H1 (cell line): ENCODE results near the gene XPNPEP1. TPM values are rescaled to one million over a fixed set of nuclear protein-coding genes. Genes with fewer than 3 reads are reported as not detected.

Experiments used
- NANOG ChIP-seq: IDR thresholded peaks from 2 replicates; pipeline ENCODE4 v1.6.1; 2011; ENCODE audit warnings: low read length, low read depth, mild to moderate bottlenecking, inconsistent platforms; ENCODE audit not compliant: insufficient read depth, poor library complexity, severe bottlenecking
- RNF2 ChIP-seq: fragments of 200-900, 300-1000 bp; sonication (generic); IDR thresholded peaks from 2 replicates; pipeline ENCODE4 v1.7.1; 2016; ENCODE audit warnings: borderline replicate concordance, low read depth, mild to moderate bottlenecking, antibody characterized with exemption, low read length; ENCODE audit not compliant: poor library complexity, severe bottlenecking; ENCODE audit errors: missing control alignments
- polyA plus RNA-seq, 7 experiments: library from polyadenylated mRNA; depleted of rRNA in 3 of 7; stranded (reverse) in 5 of 7; unstranded in 2 of 7; fragments of >200 nt in 5 of 7; fragments of 200-250 nt in 2 of 7; gene quantifications; 1 replicate in 5 of 7; 2 replicates in 1 of 7; 4 replicates in 1 of 7; pipeline versions ENCODE4 v1.2.1 to v1.2.3, GENCODE V29; 2011 to 2013; ENCODE audit warnings: missing spikeins in 2 of 7, mixed read lengths in 2 of 7
- total RNA-seq: library from RNA; stranded (reverse); fragmentation: NEBNext Ultra II Directional; extraction: Animal tissue kit (Norgen Biotek cat#: 25700); gene quantifications from 2 replicates; pipeline ENCODE4 v1.2.1, GENCODE V29; 2021

The XPNPEP1 gene
- total and polyA plus RNA-seq, 2 of the 8 experiments (the other 6 are each of a cell fraction or from before 2014, with no cell fraction given): 61.1 to 201 TPM

DNA sequence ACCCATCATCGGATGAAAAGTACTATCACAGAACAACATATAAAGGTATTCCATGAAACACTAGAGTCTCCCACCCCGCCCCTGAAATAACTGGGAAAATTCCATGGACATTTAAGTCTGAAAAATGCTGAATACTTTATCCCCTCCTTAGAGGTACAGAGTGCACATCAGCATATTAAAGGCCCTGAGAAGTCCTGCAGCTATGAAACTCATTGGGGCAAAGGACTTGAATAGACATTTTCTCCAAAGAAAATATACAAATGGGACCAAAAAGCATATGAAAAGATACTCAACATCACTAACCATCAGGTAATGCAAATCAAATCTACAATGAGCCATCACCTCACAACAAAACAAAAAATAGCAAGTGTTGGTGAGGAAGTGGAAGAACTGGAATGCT is 18.9 kb downstream of the XPNPEP1 start (continued):
- TF ChIP-seq NANOG (no peak), RNF2 (no peak)
